IMR-90 (cell line): ENCODE data around the gene STARD13. TPM values are rescaled to one million over a fixed set of nuclear protein-coding genes. Genes with fewer than 3 reads are reported as not detected.
A peak's percentile ranks its signal among the peaks of the same experiment; 100 is the strongest.

Experiments used
- ATAC-seq: fragments of 200-7000 bp; cut with Tn5 transposase; 2 replicates; pipeline ENCODE4 v1.9.1; 2020; ENCODE audit warnings: low read depth, mild to moderate bottlenecking, moderate library complexity
- BruUV-seq: library from RNA; stranded (reverse); fragments of 400-500 nt; replicated peaks from 2 replicates; lab custom pipeline; 2021; lab: Mats Ljungman, UMichigan
- CTCF ChIA-PET: fragments of 300-600 bp; formaldehyde crosslinking; extraction: SDS; loops from one replicate; lab custom pipeline; 2021; ENCODE audit warnings: antibody characterized with exemption; lab: Yijun Ruan, JAX
- POLR2A ChIA-PET: fragments of 300-600 bp; sonication (Branson Sonifier 250); formaldehyde crosslinking; loops from one replicate; lab custom pipeline; 2022; ENCODE audit warnings: antibody characterized with exemption; ENCODE audit not compliant: unreplicated experiment; lab: Charles Lee
- DNase-seq: peaks from one replicate; pipeline ENCODE4 v3.0.0; 2013
- H2AFZ ChIP-seq: replicated peaks from 2 replicates; pipeline ENCODE3; 2013; ENCODE audit warnings: low read length, mild to moderate bottlenecking; ENCODE audit not compliant: poor library complexity
- H2AK5ac ChIP-seq: 2 replicates; pipeline ENCODE4 v1.6.1; 2013; ENCODE audit warnings: low read depth, low read length, inconsistent platforms
- H2AK9ac ChIP-seq: replicated peaks from 2 replicates; pipeline ENCODE3; 2013; ENCODE audit warnings: mild to moderate bottlenecking, low read depth, low read length, moderate library complexity; ENCODE audit not compliant: poor library complexity
- H2BK120ac ChIP-seq: 2 replicates; pipeline ENCODE4 v1.6.1; 2013; ENCODE audit warnings: low read depth, low read length, inconsistent platforms
- H2BK15ac ChIP-seq: 3 replicates; pipeline ENCODE4 v1.6.1; 2013; ENCODE audit warnings: low read depth, low read length, inconsistent platforms
- H2BK20ac ChIP-seq: 2 replicates; pipeline ENCODE4 v1.6.1; 2013; ENCODE audit warnings: low read depth, mild to moderate bottlenecking, inconsistent platforms, low read length, moderate library complexity
- H2BK5ac ChIP-seq: 2 replicates; pipeline ENCODE4 v1.6.1; 2013; ENCODE audit warnings: mild to moderate bottlenecking, low read depth, low read length, inconsistent platforms; ENCODE audit not compliant: poor library complexity, severe bottlenecking
- H3K14ac ChIP-seq: replicated peaks from 2 replicates; pipeline ENCODE4 v1.6.1; 2013; ENCODE audit warnings: low read depth, low read length, inconsistent platforms
- H3K18ac ChIP-seq: 2 replicates; pipeline ENCODE4 v1.6.1; 2013; ENCODE audit warnings: low read depth, low read length, control low read depth
- H3K23ac ChIP-seq: 2 replicates; pipeline ENCODE4 v1.6.1; 2013; ENCODE audit warnings: low read depth, low read length, inconsistent platforms
- H3K27ac ChIP-seq: 2 replicates; pipeline ENCODE4 v1.5.1; 2013; ENCODE audit warnings: mild to moderate bottlenecking, control low read depth, low read length; ENCODE audit not compliant: insufficient read depth
- H3K27me3 ChIP-seq: 2 replicates; pipeline ENCODE4 v1.6.1; 2013; ENCODE audit warnings: low read length; ENCODE audit not compliant: control insufficient read depth, insufficient read depth
- H3K36me3 ChIP-seq: 2 replicates; pipeline ENCODE4 v1.6.1; 2013; ENCODE audit warnings: low read length, mixed read lengths; ENCODE audit not compliant: control insufficient read depth, insufficient read depth
- H3K4ac ChIP-seq: 2 replicates; pipeline ENCODE4 v1.6.1; 2013; ENCODE audit warnings: low read depth, low read length, inconsistent platforms
- H3K4me1 ChIP-seq: 2 replicates; pipeline ENCODE4 v1.6.1; 2013; ENCODE audit warnings: low read length, mixed read lengths; ENCODE audit not compliant: control insufficient read depth, insufficient read depth
- H3K4me2 ChIP-seq: 2 replicates; pipeline ENCODE4 v1.6.1; 2013; ENCODE audit warnings: low read depth, mild to moderate bottlenecking, control low read depth, low read length, moderate library complexity
- H3K4me3 ChIP-seq: 2 replicates; pipeline ENCODE4 v1.5.1; 2013; ENCODE audit warnings: low read depth, mild to moderate bottlenecking, control low read depth, low read length, moderate library complexity; ENCODE audit not compliant: insufficient read depth
- H3K56ac ChIP-seq: 2 replicates; pipeline ENCODE4 v1.6.1; 2013; ENCODE audit warnings: low read length, inconsistent platforms; ENCODE audit not compliant: insufficient read depth; ENCODE audit errors: extremely low read depth
- H3K79me1 ChIP-seq, 2 experiments: 2 replicates each; pipeline ENCODE4 v1.6.1; 2013; ENCODE audit warnings: low read length in 2 of 2, inconsistent platforms in 1 of 2, low read depth in 1 of 2
- H3K9ac ChIP-seq: 2 replicates; pipeline ENCODE4 v1.6.1; 2013; ENCODE audit warnings: low read depth, low read length, control low read depth
- H3K9me1 ChIP-seq: 2 replicates; pipeline ENCODE4 v1.6.1; 2013; ENCODE audit warnings: low read length, inconsistent platforms; ENCODE audit not compliant: insufficient read depth
- H3K9me3 ChIP-seq: 2 replicates; pipeline ENCODE4 v1.6.1; 2013; ENCODE audit warnings: low read length; ENCODE audit not compliant: control insufficient read depth, insufficient read depth
- H4K20me1 ChIP-seq: 2 replicates; pipeline ENCODE4 v1.6.1; 2013; ENCODE audit warnings: low read length, inconsistent platforms; ENCODE audit not compliant: insufficient read depth
- H4K5ac ChIP-seq: 2 replicates; pipeline ENCODE4 v1.6.1; 2013; ENCODE audit warnings: mild to moderate bottlenecking, low read depth, low read length, control low read depth
- H4K8ac ChIP-seq, 2 experiments: 2 replicates each; pipeline ENCODE4 v1.6.1; 2013; ENCODE audit warnings: low read depth in 2 of 2, low read length in 2 of 2, control low read depth in 1 of 2, inconsistent platforms in 1 of 2
- H4K91ac ChIP-seq: 2 replicates; pipeline ENCODE4 v1.6.1; 2013; ENCODE audit warnings: low read depth, low read length, inconsistent platforms; ENCODE audit not compliant: insufficient read depth
- CTCF ChIP-seq: conservative IDR thresholded peaks from 2 replicates; pipeline ENCODE4 v1.5.1; 2012; ENCODE audit warnings: mild to moderate bottlenecking, low read depth, low read length, improper control_type of control experiment
- FOS ChIP-seq: fragments of 150-350 bp; IDR thresholded peaks from 2 replicates; pipeline ENCODE4 v1.6.1; 2016; ENCODE audit warnings: low read depth, low read length
- RFX5 ChIP-seq: IDR thresholded peaks from 2 replicates; pipeline ENCODE4 v1.8.0; 2012; ENCODE audit warnings: low read depth, mild to moderate bottlenecking, low read length, moderate library complexity
- WGBS, 2 experiments: methylation state at CpG; one replicate each; pipeline versions ENCODE4 v1.1.5 to v1.1.7; 2013; ENCODE audit warnings: missing lambda C conversion rate in 2 of 2; ENCODE audit not compliant: insufficient read length in 1 of 2; ENCODE audit errors: extremely low coverage in 2 of 2; 5-methylcytosine and 5-hydroxymethylcytosine counted together
- dilution Hi-C: fragments of 300-500 bp; cut with HindIII; formaldehyde crosslinking; loops from one replicate; pipeline ENCODE4 v1.14.3; 2018; ENCODE audit warnings: low sequenced_read_pairs; ENCODE audit not compliant: unreplicated experiment
- in situ Hi-C: fragments of 300-500 bp; cut with MboI; formaldehyde crosslinking; loops from 3 replicates; pipeline ENCODE4 v1.14.3; 2019; ENCODE audit warnings: low sequenced_read_pairs, inconsistent platforms, mixed read lengths
- intact Hi-C: fragments of 100-400 bp; cut with micrococcal nuclease; formaldehyde crosslinking; loops from 2 replicates; pipeline ENCODE4 v1.10.0; 2022
- polyA plus RNA-seq, 3 experiments: library from polyadenylated mRNA; depleted of rRNA; stranded (reverse); fragments of >200 nt; gene quantifications; 2 replicates each; pipeline ENCODE4 v1.2.3, GENCODE V29; 2012; ENCODE audit warnings: low replicate concordance in 1 of 3
- total RNA-seq: library from RNA; depleted of rRNA; stranded (reverse); fragments of >200 nt; gene quantifications from 2 replicates; pipeline ENCODE4 v1.2.3, GENCODE V29; 2012

STARD13 gene
- total and polyA plus RNA-seq, 2 of the 4 experiments (the other 2 are of a cell fraction) = 23.6 to 46.6 TPM

- Histone ChIP-seq H3K14ac (peak overlapping the region; percentile 71), H3K36me3 (peaks cover 6% of the 10 kb centered on the region), H4K8ac (peak overlapping the region in 1 of 2 experiments; percentile 46; a peak in 2 of 4 replicates), H3K27ac (peak overlapping the region; percentile 51; the same call in 1 of the 2 replicates), H4K20me1 (peaks cover 25% of the 10 kb centered on the region; the same call in 1 of the 2 replicates), H3K27me3 (no peaks in the 10 kb centered on the region), H3K56ac (no peak overlapping the region), H4K91ac (peak overlapping the region; percentile 52), H2BK20ac (peak overlapping the region; percentile 41; the same call in 1 of the 2 replicates), H2AK9ac (peak overlapping the region; percentile 11), H3K9me3 (no peaks in the 10 kb centered on the region), H3K4me2 (peak overlapping the region; percentile 71), H3K9me1 (peaks cover 35% of the 10 kb centered on the region), H3K4me1 (peaks cover 33% of the 10 kb centered on the region), H3K23ac (peak overlapping the region; percentile 51; the same call in 1 of the 2 replicates), H4K5ac (peak overlapping the region; percentile 41), H2BK15ac (peak overlapping the region; percentile 79; the same call in 1 of the 3 replicates), H3K9ac (no peak overlapping the region; the same call in 1 of the 2 replicates), H2BK120ac (peak overlapping the region; percentile 49), H3K79me1 (peaks cover 39 to 85% of the 10 kb centered on the region in 2 experiments), H3K18ac (peak overlapping the region; percentile 27; the same call in 1 of the 2 replicates), H2AK5ac (peak overlapping the region; percentile 74; the same call in 1 of the 2 replicates), H3K4ac (peak overlapping the region; percentile 57; the same call in 1 of the 2 replicates), H3K4me3 (no peak overlapping the region), H2AFZ (no peak overlapping the region), H2BK5ac (peak overlapping the region; percentile 77)
- ChIA-PET CTCF (no interaction called here), POLR2A (no interaction called here)
- ATAC-seq (no peak), DNase-seq (peak; percentile 57)
- intact Hi-C loops (no loop called here), in situ Hi-C loops (no loop called here), dilution Hi-C loops (no loop called here)
- WGBS, 2 experiments = no CpG with 5 or more reads among the region's 4 CpGs
- TF ChIP-seq RFX5 = no peak
- TF ChIP-seq CTCF = no peak
- TF ChIP-seq FOS = peak; percentile 53; the same call in 1 of the 2 replicates
- BruUV-seq = no TSS peak
Measured at GRCh38 chr13:33188093-33188882, 97.3 kb downstream of the STARD13 start.
